Activated CD4-positive, CD25-positive, alpha-beta regulatory T cell treated with anti-CD3 and anti-CD28 coated beads, Interleukin-2, amount 50 U/mL, for 72 hours (primary cell): ENCODE measurements around the gene TRAF4.
A peak's percentile ranks its signal among the peaks of the same experiment; 100 is the strongest.

Experiments used
- DNase-seq: peaks from one replicate; pipeline ENCODE4 v3.0.0; 2021

The TRAF4 gene, protein sequence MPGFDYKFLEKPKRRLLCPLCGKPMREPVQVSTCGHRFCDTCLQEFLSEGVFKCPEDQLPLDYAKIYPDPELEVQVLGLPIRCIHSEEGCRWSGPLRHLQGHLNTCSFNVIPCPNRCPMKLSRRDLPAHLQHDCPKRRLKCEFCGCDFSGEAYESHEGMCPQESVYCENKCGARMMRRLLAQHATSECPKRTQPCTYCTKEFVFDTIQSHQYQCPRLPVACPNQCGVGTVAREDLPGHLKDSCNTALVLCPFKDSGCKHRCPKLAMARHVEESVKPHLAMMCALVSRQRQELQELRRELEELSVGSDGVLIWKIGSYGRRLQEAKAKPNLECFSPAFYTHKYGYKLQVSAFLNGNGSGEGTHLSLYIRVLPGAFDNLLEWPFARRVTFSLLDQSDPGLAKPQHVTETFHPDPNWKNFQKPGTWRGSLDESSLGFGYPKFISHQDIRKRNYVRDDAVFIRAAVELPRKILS

DNA sequence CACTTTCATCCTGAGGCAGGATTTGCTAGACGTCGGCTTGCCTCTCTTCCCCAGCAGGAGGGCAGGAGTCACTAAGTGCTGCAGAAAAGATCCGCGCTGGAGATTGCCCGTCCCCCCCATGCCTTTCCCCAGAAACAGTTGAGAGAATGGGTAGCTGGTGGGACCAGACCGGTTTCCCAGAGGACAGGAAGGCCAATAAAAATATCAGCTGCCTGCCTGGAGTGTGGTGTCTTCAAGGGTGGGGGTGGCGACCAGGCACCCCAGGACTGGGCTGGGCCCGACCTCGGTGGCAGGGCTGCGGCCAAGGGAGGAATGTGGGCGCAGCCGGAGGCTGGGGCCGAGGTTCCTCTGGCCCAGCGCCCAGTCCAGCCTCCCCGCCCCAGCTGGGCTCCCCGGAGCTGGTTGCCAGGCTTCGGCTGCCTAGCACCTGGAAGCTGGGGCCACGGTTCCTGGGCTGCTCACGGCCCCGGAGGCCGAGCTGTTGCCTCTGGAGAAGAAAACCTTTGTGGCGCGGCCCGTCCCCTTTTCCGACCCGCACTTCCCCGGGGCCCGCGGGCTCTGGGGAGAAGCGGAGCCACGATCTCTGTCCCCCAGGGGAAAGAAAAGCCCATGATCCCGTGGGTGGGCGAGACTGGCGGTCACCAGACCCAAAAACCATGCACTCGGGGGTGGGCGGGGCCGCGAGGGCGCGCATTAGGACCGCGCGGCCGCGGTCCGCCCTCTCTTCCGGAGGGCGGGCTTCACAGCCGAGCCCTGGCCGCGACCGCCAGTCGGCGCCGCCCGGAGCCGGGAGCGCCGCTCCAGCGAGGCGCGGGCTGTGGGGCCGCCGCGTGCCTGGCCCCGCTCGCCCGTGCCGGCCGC, at the start of gene TRAF4:
Gene TRAF4 (plus strand): TSS at position 769 of the 861 bp plus-strand sequence. CDS start 102 bp downstream, outside the sequence.
- DNase-seq: peak; percentile 80

DNA sequence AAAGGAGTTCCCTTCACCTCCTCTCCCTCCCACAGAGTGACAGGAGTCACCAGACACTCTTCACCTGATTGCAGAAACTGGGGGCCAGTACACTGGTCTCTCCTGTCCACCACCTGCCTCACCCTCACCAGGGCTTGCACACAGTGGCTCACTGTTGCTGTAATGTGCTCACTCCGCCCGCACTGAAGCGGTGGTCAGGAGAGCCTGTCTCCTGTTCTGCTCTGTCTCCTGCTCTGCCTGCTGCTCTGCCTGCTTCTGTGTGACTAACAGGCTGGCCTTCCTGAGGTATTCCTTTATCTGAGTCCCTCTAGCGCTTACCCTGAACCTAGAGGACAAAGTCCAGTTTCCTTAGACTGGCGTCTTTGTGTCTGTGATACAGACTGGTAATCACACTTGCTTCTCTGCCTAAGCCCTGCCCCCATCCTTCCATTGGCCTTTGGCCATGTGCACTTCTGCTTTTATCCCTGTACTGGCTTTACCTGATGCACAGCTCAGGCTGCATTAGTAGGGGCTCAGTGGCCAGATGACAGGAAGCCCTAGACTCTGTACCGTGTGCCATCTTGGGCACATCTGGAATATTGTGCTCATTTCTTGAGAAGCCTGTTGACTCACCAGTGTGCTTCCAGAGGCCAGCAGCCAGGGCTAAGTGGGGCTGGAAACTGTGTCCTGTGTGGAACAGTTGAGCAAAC, 45.4 kb upstream of the TRAF4 start:
- DNase-seq: no peak

DNA sequence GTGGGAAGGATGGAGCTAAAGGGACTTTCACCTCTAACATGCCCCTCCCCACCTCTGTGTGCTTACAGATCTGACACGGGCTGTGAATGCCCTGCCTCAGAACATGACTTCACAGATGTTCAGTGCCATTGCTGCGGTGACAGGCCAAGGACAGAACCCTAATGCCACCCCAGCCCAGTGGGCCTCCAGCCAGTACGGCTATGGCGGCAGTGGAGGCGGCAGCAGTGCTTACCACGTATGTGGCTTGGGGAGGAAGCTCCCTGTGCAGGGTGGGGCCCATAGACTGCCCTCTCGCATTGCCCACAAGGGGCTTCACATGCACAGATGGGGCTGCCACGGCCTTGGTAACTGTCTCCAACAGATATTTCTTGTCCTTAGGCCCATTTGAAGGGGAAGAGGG, 43.5 kb upstream of the TRAF4 start:
- no peak for DNase-seq

DNA sequence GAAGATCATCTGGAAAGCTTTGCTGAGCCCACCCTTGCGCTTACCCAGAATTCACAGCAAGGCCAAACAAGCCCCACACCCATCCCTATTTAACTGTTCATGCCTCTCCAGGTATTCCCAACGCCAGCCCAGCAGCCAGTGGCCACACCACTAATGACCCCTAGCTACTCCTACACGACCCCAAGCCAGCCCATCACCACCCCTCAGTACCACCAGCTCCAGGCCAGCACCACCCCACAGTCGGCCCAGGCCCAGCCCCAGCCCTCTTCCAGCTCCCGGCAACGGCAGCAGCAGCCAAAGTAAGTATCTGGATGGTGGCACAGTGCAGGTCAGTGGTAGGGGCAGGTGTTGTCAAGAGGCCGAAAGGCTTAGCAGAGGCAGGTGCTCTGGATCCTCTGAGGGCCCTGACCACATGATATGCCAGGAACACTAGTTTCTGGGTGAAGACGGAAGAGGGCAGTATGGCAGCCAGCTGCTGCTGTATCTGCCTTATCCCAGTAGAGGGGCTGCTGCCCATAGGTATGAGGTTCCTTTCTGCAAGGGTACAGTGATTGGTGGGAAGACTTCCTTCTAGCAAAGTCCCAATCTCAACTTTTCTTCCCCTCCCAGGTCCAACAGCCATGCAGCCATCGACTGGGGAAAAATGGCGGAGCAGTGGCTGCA, 42.9 kb upstream of the TRAF4 start:
- no peak for DNase-seq

DNA sequence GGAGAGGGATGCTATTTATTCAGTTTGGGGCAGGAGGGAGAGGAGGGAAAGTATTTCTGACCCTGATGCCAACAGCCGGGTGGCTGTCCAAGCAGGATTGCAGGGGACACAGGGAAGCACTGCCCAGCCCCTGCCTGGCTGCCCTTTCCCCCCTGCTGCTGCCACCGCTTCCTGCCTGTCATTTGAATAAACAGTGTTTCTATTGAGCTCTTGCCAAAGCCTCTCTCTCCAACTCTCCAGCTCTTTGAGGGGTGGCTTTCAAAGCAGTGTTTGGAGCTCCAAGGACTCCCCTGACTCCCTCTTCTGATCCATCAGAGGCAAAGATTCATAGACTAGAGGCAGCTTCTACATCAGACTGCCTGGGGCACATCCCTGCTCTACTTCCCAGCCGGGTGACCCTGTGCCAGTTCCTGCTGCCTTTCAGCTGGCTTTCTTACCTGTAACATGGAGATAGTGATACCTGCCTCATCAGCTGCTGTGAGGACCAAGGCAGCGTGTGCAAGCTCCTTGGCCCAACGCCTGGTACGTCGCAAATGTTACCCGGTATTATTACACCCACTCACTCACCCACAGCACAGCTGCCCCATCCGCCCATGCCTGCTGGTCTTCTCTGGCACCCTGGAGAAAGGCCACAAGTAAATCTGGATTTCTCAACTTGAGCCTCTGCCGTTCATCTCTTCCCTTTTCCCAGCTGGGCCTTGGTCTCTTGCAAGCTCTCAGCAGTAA, 41.6 kb upstream of the TRAF4 start:
- no peak for DNase-seq

DNA sequence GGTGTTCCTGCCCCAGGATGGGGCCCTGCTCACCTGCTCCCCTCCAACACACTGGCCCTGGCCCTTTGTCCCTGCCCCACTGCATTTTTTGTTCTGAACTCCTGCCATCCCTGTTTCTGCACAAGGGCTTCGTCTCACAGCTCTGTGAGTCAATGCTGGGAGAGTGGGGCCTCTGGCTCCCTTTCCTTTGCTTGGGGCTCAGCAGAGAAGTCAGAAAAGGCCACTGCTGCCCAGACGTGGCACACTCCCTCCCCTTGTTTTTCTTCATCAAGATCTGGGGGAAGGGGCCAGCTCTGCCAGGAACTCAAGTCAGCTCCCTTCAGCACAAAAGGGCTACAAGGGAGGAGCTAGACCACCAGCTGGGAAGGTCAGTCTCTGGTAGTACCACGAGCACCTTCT, 41.1 kb upstream of the TRAF4 start:
- no peak for DNase-seq

DNA sequence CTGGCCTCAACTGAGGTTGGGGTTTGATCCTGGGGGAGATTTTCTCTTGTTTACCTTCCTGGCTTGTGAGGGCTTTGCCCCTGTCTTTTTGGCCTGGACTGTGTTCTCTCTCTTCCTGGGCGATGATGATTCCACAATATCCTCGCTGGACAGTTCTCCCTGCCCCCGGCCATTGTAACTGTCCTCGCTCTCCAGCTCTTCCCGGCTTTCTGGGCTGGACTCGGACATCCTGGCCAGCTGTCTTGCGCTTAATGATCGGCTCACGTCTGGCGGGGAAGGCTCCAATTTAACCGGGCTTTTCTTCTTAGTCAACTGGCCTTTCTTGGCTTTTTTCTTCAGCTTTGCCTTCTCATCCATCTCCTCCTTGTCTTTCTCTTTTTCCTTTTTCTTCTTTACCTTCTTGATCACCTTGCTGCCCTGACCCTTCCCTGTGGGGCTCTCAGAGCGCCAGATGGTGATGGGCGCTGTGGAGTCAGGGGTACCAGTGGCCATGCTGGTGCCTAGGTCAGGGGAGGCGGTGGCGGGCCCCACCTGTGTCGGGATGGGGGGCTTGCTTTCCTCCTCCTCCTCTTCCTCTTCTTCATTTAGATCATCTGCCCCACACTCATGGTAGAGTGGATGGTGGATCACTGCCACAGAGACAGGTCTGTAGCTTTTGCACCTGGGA, 40.1 kb upstream of the TRAF4 start:
- DNase-seq: no peak

DNA sequence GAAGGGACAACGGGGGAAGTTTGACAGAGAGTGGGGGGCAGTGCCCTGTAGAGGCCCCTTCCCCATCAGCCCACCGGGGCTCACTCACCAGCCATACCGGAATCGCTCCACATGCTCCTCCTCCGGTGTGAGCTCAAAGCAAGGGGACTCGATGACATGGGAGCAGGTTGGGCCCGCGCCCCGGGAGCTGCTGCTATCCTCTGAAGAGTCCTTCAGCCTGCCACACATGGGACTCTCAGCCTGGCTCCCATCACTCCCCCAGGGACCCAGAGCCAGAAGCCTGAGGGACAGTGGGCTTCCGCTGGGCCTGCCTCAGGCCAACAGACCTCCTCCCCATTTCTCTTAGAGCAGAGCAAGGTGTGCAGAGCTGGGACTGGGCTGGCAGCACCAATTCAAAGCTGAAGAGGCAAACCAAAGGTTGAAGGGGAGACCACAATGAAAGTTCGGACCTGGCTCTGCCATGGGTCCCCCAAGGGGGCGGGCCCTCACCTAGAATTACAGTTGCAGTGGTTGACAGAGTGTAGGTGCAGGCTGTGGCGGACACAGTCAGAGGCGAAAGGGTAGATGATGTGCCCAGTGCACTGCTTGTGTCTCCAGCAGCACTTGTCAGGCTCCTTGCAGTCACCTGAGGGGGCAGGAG, 39.5 kb upstream of the TRAF4 start:
- no peak for DNase-seq

DNA sequence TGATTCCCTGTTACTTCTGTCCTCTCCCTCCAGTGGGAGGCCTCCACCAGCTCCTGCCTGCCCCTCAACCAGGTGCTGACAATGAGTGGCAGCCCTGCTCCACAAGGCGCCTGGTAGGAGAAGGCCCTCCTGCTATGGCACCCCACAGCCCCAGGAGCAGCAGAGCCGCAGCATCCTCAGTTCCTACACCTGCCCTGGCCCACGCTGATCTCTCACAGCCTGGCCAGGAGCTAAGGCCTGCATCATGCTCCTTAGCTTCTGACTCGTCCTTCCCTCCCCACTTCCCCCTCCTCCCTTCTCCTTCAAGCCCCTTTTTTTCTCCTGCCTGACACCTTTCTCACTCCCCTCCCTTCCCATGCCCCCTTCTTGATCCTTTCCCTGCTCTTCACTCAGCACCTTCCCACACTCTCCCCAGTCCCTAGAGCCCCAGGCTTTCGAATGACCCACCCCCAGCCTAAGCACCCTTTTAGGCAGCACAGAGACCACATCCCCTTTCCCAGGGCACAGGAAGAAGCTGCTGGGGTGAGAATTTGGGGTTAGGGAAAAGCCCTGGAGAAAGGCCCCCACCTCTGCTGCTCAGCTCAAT, 38.6 kb upstream of the TRAF4 start:
- no peak for DNase-seq

DNA sequence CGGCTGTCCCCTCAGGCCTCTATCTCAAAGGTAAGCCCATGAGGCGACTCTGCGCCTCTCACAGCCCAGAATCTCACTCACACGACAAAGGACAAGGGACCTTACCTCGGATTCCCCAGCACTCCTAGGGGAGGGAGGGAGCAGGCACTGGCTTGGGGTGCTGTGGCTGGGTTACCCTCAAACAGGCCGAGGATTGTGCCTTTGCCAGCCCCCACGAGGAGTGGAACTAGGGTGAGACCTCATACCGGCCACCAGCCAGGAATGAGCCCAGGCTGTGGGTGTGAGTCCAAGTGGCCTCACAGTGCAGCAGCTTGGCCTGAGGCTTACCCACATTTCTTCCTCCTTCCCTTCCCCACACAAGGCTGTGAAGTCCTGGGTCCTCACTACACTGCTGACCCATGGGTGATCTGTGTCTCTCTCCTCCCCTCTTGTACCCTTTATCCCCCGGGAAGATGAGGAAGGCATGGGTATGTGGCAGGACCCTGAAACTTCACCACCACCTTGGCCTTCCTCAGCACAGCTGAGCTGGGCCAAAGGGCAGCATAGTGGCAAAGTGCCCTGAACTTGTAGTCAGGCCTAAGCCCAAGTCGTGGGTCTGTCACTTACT, 38.0 kb upstream of the TRAF4 start:
- no peak for DNase-seq

DNA sequence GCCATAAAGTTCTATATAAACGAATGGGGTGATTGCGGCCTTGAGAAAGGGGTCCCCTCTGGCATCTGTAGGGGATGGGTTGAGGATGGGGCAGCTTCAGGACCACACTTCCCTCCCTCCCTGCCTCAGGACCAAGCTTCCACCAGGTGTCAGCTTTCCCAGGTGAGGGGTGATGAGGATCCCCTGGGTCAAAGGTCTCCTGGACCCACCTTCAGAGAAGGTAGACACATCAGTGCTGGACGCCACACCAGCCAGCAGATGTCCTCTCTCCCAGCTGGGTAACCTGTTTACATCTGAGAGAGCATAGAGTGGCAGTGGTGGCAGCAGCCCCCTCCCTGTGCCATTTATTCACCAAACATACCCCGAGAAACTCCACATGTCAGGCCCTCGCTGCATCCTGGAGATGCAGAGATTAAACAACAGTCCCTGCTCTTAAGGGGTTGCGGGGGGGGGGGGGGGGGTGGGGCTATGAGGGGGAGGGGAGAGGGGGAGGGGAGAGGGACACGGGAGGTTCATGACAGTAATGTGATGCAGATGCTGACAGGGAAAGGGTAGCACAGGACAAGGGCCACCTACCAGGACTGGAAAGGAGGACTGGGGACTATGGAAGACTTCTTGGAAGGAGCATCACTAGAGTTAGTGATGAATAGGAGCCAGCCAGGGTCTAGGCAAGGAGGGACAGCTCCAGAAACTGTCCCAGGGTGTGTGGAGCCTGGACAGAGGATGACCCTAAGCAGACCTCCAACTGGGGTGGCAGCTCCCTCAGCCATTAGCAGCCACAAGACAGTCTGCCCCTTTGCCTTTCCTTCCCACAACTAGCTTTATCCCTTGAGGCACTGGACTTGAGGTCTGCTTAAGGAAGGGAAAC, 37.1 kb upstream of the TRAF4 start:
- no peak for DNase-seq

DNA sequence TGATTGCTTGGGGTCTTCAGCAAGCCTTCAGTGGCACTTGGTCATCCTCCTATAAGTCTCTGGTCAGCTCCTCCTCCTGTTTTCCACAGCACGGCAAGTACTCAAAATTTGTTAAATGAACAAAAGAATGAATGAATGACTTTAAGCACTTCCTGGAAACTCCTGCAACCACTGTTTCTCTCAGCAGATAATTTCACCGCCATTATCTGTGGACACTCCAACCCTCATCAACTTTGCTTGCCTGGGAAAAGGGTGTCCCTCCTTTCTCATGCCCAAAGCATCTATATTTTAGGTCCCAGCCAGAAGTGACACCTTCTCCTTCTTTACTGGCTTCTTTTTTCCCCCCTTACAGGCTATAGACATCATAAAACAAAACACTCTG, 36.5 kb upstream of the TRAF4 start:
- DNase-seq: no peak

DNA sequence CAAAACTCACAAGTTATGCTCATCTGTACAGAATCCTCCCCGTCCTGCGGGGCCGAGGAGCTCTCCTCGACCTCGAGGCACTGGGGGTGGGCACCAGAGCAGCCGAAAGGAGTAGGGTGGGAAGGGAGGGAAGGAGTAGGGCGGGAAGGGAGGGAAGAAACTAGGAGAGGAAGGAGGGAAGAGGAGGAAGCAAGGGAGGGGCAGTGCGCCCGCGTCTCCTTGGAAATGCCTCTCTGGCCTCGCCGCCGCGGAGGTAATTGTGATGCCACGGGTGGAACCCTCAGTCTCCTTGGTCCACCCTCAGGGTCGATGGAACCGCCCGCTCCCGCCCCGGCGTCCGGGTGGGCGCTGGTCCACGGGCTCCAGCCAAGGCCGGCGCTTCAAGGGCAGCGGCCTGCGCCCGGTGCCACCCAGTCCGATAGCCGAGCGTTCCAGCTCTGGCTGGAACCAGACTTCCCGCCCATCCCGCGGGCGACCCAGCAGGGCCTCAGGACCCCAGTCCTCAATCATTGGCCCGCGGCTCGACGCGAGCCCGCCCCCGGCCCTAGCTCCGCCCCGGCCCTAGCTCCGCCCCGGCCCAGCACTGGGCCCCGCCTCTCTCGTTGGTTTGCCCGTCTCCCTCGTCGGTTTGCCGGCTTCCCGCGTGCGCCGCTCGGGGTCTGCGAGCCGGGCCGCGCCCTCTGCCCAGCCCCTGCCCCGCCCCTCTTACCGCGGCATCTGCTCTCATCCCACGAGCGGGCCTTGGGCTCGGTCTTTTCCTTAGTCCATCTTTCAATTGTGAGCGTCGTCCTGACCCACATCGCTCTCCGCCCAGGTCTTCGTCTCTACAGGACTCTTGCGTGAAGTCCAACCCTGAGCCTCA, 32.7 kb upstream of the TRAF4 start:
- peak; percentile 90 for DNase-seq

DNA sequence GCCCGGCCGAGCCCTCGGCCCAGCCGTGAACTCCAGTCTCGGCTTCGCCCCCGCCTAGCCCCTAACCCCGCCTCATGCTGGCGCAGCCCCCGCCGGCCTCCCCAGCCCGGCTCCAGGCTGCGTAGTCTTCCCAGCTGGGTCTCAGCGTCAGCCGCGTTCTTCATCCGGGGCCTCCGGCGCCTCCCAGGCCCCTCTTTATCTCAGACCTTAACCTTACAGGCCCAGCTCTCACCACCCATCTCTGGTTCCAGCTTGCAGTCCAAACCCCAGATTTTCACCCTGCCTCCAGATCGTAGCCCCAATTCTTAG, 32.1 kb upstream of the TRAF4 start, which contains the start of gene PROCA1:
Gene PROCA1 (minus strand): TSS at position 166 of the 309 bp plus-strand sequence. CDS start 228 bp downstream, outside the sequence.
- DNase-seq: no peak

DNA sequence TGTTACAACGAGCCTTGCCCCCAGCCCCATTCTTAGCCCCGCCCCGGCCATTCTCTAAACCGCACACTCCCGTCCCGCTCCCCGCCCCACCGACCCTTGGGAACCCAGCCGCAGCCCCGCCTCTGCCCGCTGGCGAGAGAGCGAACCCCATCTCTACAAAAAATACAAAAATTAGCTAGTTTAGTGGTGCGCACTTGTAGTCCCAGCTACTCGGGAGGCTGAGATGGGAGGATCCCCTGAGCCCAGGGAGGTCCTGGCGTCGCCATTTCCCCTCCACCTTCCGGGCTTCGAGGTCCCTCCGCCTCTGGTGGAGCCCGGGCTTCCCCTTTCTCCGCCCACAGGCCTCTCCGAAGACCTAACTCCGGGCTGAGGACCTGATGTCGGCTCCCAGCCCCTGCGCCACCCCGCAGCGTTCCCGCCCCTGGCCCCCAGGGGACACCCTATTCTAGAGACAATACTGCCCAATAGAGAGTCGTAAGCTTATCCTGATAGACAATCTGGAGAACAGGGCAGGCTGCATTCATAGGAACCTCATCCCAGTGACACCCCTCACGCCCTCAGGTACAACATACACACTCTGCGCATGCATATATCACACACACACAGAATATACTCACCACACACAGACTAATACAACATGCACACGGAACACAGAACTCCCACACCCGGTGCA, 31.6 kb upstream of the TRAF4 start:
- DNase-seq: peak; percentile 65

DNA sequence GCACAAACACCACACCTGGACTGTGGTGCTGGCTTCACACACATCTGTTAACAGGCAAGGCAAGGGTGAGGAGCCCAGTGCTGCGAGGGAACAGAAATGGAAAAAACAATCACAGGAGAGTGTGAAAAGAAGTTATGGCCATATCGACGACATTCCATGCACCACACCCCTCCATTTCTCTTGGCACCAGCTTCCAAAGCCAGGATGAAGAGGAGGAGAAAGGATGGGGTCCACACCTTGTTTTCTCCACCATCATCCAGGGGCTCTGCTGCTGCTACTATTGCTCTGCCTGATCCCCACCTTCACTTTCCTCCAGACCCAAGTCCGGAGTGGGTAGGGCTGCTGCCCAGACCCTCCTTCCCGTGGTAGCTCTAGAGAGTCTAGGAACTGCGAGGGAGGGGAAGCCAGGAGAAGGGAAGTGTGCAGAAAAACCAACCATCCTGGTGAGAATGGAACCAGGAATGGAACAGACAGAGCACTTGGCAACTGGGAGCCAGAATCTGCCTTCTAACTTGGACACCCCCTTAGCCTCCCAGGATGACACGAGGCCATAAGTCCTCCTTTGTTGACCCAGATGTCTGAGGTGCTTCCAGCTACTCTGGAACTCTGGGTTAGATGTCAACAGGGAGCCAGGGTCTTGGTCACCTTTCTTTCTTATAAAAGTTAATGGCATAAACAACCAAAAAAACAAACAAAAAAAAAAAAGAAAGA, 31.0 kb upstream of the TRAF4 start:
- DNase-seq: no peak

DNA sequence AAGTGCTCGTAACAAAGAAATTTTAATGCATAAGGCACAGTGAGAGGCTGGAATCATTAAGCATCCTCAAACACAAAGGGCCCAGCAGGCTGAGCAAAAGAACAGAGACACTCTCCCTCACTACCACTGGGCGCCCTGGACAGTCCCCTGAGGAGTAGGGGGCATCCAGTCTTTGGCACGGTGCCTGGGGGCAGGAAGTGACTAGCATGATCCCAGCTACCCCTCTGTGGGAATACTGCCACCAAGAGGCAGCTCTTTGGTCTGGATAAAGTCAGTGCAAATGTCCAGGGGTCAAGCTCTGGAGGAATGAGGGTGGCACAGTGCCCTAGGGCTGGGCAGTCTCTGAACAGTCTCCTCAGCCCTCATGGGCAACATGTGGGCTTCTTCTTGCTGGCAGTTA, 29.5 kb upstream of the TRAF4 start:
- no peak for DNase-seq
